NCI-H2171 (cell line): ENCODE data around the gene SPDEF.
A peak's percentile ranks its signal among the peaks of the same experiment; 100 is the strongest.

ENCODE experiments used
- DNase-seq: peaks from one replicate; lab custom pipeline; 2025; lab: John Stamatoyannopoulos, UW

SPDEF gene

DNA sequence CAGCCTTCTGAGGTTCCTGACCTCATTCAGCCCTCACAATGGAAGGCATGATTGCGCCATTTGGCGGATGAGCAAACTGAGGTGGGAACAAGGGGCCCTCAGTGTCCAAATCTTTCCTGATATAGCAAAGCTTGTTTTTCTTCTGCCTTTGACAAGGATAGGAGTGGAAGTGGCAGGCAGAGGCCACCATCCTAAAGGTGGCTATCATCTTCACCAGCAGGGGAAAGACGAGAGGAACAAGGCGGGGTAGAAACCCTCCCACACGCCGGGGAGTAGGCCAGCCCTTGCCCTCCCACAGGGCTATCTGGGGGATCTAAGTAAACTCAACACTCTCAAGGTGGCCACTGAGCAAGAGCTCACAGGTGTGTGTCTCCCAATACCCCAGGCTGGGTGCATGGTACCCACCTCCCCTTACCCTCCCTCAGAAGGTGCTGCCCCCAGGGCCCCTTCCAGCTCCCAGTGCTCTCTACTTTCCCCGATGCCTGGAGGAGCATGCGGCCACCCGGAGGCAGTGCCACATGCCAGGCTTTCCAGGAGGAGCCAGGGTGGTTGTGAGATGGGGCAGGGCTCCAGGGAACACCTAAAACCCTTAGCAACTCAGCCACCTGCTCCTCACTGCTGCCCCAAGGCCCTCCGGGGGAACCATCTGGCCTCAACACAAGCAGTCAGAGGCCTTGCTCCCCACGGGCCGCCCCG is 11.2 kb downstream of the SPDEF start:
- peak; percentile 94 for DNase-seq

DNA sequence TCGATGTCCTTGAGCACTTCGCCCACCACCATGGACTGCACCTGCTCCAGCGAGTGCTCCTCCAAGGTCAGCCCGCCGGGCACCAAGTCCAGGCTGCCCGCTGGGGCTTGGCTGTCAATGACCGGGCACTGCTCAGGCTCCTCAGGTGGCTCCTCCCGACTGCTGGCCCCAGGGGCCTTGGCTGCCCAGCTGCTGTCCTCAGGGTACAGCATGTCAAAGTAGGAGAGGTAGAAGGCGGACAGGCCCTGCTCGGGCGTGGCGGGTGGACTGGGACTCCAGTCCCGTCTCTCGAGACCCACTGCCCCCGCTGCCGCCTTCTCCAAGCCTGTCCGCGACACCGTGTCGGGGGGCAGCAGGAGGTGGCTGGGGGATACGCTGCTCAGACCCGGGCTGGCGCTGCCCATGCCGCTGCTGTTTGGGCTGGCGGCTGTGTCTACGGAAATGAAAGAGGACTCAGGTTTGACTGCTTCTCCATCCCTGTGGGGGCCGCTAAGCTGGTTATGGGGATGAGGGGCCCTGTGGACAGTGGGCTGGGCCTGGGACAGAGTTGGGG is 12.0 kb downstream of the SPDEF start:
- DNase-seq, result no peak

DNA sequence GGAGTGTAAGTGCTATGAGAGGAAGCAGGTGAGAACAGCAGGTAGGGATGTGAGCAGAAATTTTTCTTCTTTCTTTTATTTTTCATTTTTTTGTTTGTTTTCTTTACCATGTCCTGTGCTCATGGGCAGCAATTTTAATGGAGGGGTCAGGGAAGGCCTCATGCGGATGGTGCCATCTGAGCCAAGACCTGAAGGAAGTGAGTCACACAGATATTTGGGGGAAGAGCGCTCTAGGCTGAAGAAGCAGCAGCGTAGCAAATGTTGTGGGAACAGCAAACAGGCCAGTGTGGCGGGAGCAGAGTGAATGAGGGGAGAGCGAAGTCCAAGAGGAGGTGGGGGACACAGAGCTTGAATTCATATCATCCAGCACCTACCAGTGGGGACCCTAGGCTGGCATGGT is 12.7 kb downstream of the SPDEF start:
- no peak for DNase-seq

DNA sequence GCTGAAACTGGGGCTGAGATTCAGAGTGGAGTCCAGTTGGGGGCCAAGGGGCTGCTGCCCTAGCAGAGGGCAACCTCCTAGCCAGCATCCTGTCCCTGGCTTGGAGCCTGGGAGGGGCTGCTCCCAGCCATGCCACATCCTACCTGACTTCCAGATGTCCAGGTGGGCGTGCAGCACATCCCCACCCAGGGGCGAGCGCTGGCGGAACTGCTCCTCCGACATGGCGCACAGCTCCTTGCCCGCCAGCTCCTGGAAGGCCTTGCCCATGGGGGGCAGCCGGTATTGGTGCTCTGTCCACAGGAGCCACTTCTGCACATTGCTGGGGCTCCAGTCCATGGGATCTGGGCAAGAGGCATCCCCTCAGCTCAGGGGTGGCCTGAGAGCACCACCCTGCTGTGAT is 15.3 kb downstream of the SPDEF start:
- DNase-seq, result no peak

DNA sequence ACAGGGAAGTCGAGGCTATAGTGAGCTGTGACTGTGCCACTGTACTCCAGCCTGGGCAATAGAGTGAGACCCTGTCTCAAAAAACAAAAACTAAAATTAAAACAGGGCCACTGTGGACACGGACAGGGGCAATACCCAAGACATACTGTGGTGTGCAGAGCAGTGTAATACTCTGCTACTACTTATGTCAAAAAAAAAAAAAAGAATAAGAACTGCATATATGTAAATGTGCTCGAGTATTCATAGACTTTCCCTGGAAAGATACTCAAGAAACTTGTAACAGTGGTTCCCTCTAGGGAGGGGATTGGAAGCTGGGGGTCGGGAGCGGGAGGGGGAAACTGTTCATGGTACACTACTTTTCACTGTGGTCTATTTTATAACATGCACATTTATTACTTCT is 15.9 kb downstream of the SPDEF start:
- DNase-seq, result no peak

DNA sequence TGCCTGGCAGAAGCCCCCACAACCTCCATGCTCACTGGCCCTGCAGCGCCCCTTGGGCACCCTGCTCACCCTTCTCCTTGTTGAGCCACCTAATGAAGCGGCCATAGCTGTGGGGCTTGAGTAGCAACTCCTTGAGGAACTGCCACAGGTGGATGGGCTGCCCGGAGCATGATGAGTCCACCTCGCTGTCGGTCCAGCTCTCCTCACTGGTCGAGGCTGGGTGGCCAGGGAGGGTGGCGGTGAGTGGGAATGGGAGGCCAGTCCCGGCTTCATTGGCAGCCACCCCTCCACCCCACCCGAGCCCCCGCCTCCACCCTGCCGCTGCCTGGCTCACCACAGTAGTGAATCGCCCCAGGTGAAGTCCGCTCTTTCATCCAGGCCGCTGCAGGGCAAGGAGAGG is 16.9 kb downstream of the SPDEF start:
- no peak for DNase-seq

DNA sequence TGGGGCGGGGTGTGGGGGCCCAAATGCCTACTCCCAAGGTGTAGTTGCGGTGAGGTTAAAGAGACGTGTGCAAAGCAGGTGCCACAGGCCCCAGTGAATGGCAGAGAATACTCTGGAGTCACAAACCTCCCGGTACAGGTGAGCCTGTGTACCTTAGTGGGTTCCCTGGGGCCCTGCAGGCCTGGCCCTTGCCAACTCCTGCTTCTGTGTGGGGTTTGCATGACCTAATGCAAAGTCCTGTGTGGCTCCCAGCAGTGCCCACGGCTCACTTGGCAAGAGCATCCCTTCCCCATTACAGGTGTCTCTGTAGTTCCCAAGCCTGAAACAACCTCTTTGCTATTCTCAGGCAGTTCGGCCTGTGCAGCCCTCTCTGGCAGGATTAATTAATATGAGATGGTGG is 17.5 kb downstream of the SPDEF start:
- no peak for DNase-seq

DNA sequence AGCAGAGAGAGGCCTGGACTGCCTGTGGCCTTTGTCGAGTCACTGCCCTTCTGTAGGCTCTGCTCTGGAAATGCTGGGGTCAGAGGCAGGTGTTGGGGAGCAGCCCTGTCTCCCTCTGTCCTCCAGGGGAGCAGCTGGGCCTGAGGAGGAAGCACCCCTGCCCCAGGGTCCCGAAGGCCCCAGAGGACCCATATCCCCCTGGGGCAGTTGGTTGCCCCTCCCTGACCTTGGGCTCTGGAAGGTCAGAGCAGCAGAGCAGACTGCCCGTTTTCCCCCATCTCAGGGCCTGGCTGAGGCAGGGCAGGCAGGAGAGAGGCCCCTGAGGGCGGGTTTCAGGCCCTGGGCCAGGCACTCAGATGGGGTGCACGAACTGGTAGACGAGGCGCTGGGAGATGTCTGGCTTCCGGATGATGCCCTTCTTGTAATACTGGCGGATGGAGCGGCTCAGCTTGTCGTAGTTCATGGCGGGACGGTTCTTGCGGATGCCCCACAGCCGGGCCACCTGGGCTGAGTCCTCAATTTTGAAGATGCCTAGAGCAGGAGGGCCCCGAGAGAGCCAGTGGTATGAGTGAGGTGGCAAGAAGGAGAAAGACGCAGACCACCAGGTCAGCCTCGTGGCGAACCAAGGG is 18.1 kb downstream of the SPDEF start:
- DNase-seq, result no peak

DNA sequence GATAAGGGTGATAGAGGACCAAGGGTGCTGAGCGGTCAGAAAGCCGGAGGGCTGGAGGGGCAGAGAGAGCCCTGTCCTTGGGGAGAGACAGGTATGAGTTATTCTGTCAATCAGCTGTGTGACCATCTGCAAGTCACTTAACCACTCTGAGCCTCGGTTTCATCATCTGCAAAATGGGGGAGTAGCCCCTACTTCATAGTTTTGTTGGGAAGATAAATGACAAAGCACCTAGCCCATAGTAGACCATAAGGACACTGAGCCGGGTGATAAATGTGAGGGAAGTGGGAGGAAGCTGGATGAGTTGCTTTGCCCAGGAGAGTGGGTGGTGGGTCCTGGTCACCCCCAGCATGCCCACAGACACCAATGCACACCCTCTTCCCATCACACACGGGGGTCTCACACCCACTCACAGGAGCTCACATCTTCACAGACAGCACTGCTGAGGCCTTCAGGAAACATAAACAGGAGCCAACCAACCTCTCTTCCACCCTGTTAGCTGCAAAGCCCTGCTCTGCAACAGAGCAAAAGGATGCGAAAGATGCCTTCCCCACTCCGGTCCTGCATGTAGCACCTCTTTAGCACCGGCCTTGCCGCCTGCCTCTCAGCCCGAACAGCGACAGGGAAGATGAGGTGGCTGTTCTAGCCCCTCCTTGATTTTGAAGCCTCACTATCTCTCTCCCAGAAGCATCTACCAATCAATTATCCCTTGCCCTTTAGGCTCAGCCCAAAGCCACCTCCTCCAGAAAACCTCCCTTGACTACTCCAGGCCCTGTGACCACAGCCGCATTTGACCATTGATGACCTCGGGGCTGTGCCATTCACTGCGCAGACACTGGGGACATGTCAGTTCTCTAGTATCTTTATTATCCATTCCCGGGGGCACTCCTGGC is 18.9 kb downstream of the SPDEF start:
- no peak for DNase-seq

DNA sequence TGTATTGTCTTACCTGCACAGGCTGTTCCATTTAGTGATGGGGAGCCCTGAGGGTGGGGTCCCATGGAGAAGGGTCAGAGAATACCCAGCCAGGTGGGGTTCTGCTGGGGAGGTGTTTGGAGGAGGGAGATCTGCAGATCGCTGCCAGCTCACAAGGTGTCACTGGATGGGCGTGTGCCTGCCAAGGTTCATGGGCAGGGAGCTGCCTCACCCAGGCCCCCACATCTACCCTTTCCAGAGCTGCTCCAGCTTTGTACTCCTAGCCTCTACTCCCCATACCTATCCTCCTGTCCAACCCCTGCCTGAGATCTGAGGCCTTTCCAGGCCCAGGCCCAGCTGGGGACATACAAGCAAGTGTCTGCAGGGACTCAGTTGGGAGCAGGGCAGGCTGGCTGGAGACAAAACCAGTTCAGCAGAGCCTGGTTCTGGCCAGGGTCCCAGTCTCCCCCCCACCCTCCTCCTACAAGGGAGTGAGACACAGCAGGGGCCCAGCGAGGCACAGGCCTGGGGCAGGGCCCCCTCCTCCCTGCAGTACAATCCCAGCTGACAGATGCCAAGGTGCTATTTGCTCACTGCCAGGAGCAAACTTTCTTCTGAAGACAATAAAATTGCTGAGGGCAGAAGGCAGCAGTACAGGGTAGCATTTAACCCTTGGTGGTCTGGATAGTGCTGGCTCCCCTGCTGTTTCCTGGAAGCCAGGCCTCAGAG is 19.7 kb downstream of the SPDEF start:
- peak; percentile 69 for DNase-seq

DNA sequence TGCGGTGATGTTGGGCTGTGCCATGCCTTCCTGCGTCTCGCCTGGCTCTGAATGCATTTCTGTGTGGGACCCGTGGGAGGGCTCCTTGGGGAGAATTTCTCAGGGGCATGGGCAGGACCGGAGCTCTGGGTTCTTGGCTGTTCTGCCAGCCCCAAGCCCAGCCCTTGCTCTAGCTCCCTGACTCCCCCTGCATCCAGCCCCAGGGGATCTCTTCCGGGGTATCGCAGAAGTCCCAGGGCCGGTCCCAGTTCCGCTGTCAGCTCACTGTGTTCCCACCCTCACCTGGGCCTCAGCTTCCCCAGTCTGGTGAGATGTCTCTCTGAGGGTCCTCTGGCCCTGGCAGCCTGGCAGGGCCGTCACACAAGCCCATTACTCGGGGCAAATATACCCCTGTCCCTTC is 20.5 kb downstream of the SPDEF start:
- DNase-seq, result no peak

DNA sequence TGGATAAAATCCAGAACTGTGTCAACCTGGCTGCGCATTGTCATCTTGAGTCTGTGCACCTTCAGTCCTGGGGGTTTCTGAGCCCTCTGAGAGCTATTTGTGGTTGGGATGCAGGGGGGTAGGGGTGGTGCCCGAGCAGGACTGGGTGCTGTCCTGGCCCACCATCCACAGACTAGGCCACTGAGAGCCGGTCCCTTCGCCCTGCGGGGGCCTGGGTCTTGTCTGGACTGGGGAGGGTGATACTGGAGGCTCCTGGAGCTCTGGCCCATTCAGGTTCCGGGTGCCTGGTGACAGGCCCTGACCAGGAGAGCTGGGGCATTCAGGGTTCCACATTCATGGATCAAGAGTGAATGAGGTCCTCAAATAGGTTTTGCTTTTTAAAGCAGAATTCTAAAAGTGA is 20.9 kb downstream of the SPDEF start:
- DNase-seq, result no peak

DNA sequence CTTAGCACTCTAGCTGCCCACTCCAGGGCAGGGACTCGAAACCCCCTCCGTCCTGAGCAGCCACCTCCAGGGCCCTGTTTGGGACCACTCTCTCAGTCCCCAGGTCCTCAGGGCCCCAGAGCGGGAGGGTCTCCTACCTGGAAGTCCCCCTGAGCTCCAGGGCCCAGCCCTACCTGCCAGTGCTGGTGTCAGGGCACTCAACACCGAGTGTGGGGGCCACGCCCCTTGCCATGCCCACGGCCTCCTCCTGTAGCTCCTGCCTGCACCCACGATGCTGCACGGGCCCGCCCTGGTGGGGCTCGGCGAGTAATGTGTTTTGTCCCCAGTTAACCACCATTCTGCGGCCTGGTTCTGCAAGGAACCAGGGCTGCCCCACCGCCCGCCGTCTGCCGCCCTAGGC is 21.5 kb downstream of the SPDEF start:
- DNase-seq, result no peak

DNA sequence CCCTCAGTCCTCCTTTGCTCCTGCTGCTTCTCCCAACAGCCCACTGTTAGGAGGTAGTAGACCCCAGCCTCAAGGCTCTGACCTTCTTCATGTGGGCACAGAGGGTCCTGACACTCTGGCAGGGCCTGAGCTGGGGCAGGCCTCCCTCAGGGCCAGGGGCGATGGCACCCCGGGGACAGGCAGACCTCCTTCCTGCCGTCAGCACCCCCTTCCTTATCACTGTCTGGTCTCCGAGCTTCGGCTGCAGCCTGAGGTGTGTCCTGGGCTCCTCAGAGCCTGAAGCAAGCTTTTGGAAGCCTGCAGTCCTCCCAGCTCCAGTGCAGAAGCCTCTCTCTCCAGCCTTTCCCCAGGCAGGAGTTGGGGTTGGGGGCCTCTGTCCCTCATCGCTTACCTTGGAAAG is 22.0 kb downstream of the SPDEF start:
- no peak for DNase-seq

DNA sequence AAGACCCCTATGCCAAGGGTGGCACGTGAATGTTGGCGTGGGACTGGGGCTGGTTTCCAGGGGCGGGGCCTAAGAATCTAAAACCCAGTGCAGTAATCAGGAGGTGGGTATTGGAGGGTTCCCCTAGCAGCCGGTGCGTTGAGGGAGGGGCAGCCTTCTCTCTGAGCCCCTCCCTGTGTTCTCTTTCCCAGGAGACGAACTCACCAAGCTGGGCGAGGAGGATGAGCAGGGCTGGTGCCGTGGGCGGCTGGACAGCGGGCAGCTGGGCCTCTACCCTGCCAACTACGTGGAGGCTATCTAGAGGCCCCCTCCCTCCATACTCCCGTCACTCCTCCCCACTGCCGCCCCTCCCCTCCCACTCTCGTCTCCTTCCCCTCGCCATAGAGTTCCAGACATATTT is 23.9 kb downstream of the SPDEF start:
- no peak for DNase-seq

DNA sequence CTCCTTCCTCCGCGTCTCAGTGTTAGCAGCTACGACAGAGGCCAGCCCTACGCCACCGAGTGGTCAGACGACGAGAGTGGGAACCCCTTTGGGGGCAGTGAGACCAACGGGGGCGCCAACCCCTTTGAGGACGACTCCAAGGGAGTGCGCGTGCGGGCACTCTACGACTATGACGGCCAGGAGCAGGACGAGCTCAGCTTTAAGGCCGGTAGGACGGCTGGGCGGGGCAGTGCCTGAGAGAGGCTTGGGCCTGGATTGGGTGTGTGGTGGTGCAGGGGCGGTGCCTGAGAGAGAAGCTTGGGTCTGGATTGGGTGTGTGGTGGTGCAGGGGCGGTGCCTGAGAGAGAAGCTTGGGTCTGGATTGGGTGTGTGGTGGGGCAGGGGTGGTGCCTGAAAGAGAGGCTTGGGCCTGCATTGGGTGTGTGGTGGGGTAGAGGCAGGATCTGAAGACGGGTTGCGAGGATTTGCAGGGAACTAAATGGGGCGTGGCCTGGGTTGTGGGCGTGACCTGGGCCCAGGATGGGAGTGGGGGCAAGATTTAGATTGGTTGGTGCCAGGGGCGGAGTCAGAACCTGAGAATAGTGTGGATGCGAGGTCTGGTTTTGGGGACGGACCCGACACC is 24.4 kb downstream of the SPDEF start:
- DNase-seq, result no peak

DNA sequence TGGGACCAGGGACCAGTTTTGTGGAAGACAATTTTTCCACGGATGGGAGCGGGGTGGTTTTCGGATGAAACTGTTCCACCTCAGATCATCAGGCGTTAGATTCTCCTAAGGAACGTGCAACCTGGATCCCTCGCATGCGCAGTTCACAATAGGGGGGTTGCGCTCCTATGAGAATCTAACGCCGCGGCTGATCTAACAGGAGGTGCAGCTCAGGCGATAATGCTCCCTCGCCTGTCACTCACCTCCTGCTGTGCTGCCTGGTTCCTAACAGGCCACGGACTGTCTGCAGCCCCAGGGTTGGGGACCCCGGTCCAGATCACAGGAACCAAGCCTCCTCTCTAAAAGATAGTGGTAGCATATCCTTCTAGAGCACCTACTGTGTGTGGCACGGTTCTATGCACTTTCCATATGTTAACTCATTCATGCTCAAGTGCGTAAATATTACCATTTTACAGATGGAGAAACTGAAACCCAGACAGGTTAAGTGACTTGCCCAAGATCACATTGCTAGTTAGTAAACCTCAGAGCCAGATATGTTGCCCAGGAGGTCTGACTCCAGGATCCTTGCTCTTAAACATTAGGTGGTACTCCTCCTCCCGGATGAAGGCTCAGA is 25.3 kb downstream of the SPDEF start:
- no peak for DNase-seq

DNA sequence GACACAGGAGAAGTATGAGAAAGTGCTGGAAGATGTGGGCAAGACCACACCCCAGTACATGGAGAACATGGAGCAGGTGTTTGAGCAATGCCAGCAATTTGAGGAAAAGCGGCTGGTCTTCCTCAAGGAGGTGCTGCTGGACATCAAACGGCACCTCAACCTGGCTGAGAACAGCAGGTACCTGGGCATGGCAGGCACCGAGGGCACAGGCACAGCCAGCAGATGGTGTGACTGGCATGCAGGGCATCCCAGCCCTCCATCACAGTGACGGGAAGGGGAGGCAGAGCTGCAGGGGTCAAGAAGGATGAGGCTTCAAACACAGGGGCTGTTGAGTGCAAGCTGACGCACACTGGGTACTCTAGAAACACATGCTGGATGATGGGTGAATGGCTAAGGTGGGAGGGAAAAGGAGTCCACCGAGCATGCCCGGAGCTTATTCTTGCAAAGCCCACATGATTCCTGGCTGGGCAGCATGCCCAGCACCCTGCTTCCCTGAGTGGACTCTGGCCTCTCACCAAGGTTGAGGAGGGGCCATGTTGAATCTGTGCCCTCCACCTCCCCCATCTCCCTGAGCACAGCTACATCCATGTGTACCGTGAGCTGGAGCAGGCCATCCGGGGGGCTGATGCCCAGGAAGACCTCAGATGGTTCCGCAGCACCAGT is 26.3 kb downstream of the SPDEF start:
- DNase-seq, result no peak

DNA sequence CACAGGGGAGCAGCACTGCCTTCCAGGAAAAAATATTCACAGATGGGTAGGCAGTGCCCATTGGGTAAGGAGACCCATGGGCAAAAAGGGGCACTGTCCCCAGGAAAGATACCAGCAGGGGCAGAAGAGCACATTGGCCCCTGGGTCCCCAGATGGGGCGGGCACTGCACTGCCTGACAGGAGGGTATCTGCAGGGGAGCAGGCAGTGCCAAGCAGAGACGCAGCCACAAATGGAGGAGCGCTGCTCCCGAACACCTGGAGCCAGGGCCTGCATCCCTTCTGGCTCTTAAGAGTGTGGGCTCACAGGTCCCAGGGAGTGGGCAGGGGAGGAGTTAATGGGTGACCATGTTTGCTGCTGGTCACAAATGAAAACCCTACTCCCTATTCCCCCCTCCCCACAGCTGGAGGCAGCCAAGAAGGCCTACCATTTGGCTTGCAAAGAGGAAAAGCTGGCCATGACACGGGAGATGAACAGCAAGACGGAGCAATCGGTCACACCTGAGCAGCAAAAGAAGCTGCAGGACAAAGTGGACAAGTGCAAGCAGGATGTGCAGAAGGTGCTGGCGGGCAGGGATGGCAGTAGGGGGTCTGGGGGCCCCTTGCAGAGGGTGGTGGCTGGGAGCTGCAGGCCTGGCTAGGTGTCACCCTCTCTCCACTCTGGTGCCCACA is 27.0 kb downstream of the SPDEF start:
- DNase-seq, result no peak
